GM18907 (cell line): Measurements from ENCODE around the gene GEN1.

Source experiments
- ATAC-seq: cut with Tn5 transposase; IDR thresholded peaks from one replicate; pipeline ENCODE4 v1.9.1; 2021; ENCODE audit warnings: mild to moderate bottlenecking, moderate library complexity; ENCODE audit not compliant: unreplicated experiment

GEN1 gene

GRCh38 chr2:17752892-17753802, 791 bp upstream of the GEN1 start:
- peak; percentile 45 for ATAC-seq

GRCh38 chr2:17754773-17755425, 961 bp downstream of the GEN1 start:
- no peak for ATAC-seq

- no peak for ATAC-seq
Observed at GRCh38 chr2:17756668-17757067, 2.7 kb downstream of the GEN1 start.

GRCh38 chr2:17757321-17757720, 3.4 kb downstream of the GEN1 start:
- no peak for ATAC-seq

- no peak for ATAC-seq
Observed at GRCh38 chr2:17758118-17758517, 4.2 kb downstream of the GEN1 start.

GRCh38 chr2:17759805-17760204, 5.9 kb downstream of the GEN1 start:
- no peak for ATAC-seq

- ATAC-seq = no peak
Observed at GRCh38 chr2:17762451-17762850, 8.5 kb downstream of the GEN1 start.

GRCh38 chr2:17763641-17764333, 9.8 kb downstream of the GEN1 start:
- no peak for ATAC-seq

GRCh38 chr2:17765398-17765797, 11.5 kb downstream of the GEN1 start:
- ATAC-seq = no peak

- no peak for ATAC-seq
Observed at GRCh38 chr2:17768894-17769293, 15.0 kb downstream of the GEN1 start.

- no peak for ATAC-seq
Observed at GRCh38 chr2:17771956-17772355, 18.0 kb downstream of the GEN1 start.

GRCh38 chr2:17772532-17772931, 18.6 kb downstream of the GEN1 start:
- ATAC-seq = no peak

- no peak for ATAC-seq
Observed at GRCh38 chr2:17780546-17780945, 26.6 kb downstream of the GEN1 start.

GRCh38 chr2:17781482-17781881, 27.5 kb downstream of the GEN1 start:
- ATAC-seq = no peak

- ATAC-seq = no peak
Observed at GRCh38 chr2:17786727-17787126, 32.8 kb downstream of the GEN1 start.

GRCh38 chr2:17788773-17789172, 34.8 kb downstream of the GEN1 start:
- ATAC-seq = no peak

GRCh38 chr2:17790536-17790935, 36.6 kb downstream of the GEN1 start:
- no peak for ATAC-seq

- ATAC-seq = no peak
Observed at GRCh38 chr2:17791121-17791816, 37.3 kb downstream of the GEN1 start.

- ATAC-seq = no peak
Observed at GRCh38 chr2:17791817-17792130, 37.8 kb downstream of the GEN1 start.

- ATAC-seq = peak; percentile 48
Observed at GRCh38 chr2:17792515-17792914, 38.6 kb downstream of the GEN1 start.

GRCh38 chr2:17793296-17793695, 39.4 kb downstream of the GEN1 start:
- ATAC-seq = no peak
